Spleen (tissue), 7 donors: ENCODE results near the gene ICAM3.

Source experiments
- POLR2A ChIP-seq, 3 donors: fragments of 450-650 bp; IDR thresholded peaks; one replicate each; pipeline ENCODE4 v1.5.1; 2017; ENCODE audit warnings: antibody characterized with exemption in 3 of 3, mild to moderate bottlenecking in 1 of 3
- POLR2AphosphoS5 ChIP-seq, 3 donors: sonication (generic); formaldehyde crosslinking; IDR thresholded peaks; one replicate each; pipeline ENCODE4 v1.5.1; 2017; ENCODE audit warnings: antibody characterized with exemption in 3 of 3
- TF ChIP-seq, protein P1 (sequence below), 11 experiments: fragments of 200-600 bp in 7 of 11; fragments of 450-650 bp in 4 of 11; sonication (generic) in 4 of 11; IDR thresholded peaks in 8 of 11; conservative IDR thresholded peaks in 3 of 11; 1 replicate in 7 of 11; 2 replicates in 4 of 11; pipeline versions ENCODE4 v1.4.0 to v1.8.0; 2016 to 2021; ENCODE audit warnings: antibody characterized with exemption in 11 of 11, inconsistent platforms in 4 of 11, mild to moderate bottlenecking in 1 of 11
- donor health status: DM: no; HTN: no; CAD: no; lungs with moderate emphysema.
- donor health status: DM: no; HTN: no; CAD: no.
- donor health status: DM: no; HTN: no; CAD: no.

DNA sequence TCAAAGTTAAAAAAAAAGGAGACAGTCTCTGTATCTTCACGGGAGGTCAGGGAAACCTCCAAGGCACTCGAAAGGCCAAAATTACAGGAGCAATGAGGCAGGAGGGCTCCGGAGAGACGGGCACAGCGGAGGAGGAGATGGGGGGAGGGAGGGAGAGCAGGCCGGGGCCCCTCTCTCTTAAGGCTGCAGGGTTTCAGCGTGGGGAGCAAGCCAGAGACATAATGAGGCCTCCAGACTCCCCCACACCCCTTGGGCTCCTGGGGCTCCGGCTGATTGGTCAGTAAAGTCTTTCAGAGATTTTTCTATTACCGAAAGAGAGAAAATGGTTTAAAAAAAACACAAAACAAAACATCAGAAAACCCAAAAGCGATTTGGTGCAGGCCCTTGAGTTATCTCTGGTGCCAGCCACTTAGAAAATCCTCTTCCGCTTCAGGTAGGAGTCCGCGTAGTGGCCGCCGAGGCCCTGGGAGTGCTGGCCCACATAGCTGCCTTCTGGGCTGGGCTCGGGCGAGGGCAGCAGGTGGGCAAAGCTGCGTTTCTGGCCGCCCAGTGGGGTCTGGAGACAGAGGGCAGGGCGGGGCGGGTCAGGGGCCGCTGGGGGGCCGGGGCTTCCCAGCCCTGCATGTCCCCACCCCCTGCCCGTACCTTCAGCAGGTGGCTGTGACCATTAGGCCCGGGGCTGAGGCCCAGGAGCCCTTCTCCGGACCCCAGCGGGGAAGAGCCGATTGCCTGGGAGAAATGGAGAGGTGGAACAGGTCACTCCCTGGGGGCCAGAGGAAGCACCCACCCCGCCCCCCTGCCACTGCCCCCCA, 22.2 kb downstream of the ICAM3 start:
- TF ChIP-seq, protein P1, sequence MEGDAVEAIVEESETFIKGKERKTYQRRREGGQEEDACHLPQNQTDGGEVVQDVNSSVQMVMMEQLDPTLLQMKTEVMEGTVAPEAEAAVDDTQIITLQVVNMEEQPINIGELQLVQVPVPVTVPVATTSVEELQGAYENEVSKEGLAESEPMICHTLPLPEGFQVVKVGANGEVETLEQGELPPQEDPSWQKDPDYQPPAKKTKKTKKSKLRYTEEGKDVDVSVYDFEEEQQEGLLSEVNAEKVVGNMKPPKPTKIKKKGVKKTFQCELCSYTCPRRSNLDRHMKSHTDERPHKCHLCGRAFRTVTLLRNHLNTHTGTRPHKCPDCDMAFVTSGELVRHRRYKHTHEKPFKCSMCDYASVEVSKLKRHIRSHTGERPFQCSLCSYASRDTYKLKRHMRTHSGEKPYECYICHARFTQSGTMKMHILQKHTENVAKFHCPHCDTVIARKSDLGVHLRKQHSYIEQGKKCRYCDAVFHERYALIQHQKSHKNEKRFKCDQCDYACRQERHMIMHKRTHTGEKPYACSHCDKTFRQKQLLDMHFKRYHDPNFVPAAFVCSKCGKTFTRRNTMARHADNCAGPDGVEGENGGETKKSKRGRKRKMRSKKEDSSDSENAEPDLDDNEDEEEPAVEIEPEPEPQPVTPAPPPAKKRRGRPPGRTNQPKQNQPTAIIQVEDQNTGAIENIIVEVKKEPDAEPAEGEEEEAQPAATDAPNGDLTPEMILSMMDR (IDR thresholded peaks at IDR 0.05 in 8 of 11, conservative IDR thresholded peaks at IDR 0.05 in 3 of 11) = no peak
- TF ChIP-seq POLR2A (IDR thresholded peaks at IDR 0.05) (no peak), POLR2AphosphoS5 (IDR thresholded peaks at IDR 0.05) (no peak)
